Gastrocnemius medialis (tissue), 4 donors: ENCODE measurements around the gene ZNF567. TPM values are rescaled to one million over a fixed set of nuclear protein-coding genes. Genes with fewer than 3 reads are reported as not detected.
"Not testable (repeated sequence)": the region's sequence is repeated elsewhere in the genome, so short reads cannot be mapped to it uniquely, and the experiment has no call there.

Experiments
- ATAC-seq, 2 donors: fragments of 150-250 bp; one replicate each; pipeline ENCODE4 v1.9.1; 2016
- DNase-seq, 2 donors: peaks; one replicate each; pipeline ENCODE4 v3.0.0-alpha.2; 2019
- H3K27ac ChIP-seq, 4 donors: fragments of 200-600 bp; sonication (generic); 1 replicate in 1 of 4; 2 replicates in 3 of 4; pipeline ENCODE4 v1.5.1; 2016 to 2018; ENCODE audit warnings: mild to moderate bottlenecking in 2 of 4, moderate library complexity in 1 of 4
- H3K27me3 ChIP-seq, 3 donors: fragments of 200-600 bp; sonication (generic) in 2 of 3; 1 replicate in 1 of 3; 2 replicates in 2 of 3; pipeline versions ENCODE4 v1.5.1 to v1.6.0; 2016 to 2019; ENCODE audit warnings: mild to moderate bottlenecking in 1 of 3, moderate library complexity in 1 of 3
- H3K36me3 ChIP-seq, 2 donors: fragments of 200-600 bp; sonication (generic) in 1 of 2; one replicate each; pipeline ENCODE4 v1.5.1; 2017 to 2018
- H3K4me1 ChIP-seq, 2 donors: fragments of 200-600 bp; sonication (generic) in 1 of 2; one replicate each; pipeline ENCODE4 v1.5.1; 2016 to 2017; ENCODE audit warnings: mild to moderate bottlenecking in 2 of 2
- H3K4me3 ChIP-seq, 4 donors: fragments of 200-600 bp; sonication (generic) in 3 of 4; 1 replicate in 1 of 4; 2 replicates in 3 of 4; pipeline ENCODE4 v1.5.1; 2016 to 2019; ENCODE audit warnings: mild to moderate bottlenecking in 2 of 4
- H3K9me3 ChIP-seq, 3 donors: fragments of 200-600 bp; sonication (generic) in 2 of 3; 1 replicate in 1 of 3; 2 replicates in 2 of 3; pipeline ENCODE4 v1.5.1; 2016 to 2019
- CTCF ChIP-seq, 5 experiments: fragments of 450-650 bp in 3 of 5; fragments of 200-600 bp in 2 of 5; sonication (generic) in 2 of 5; IDR thresholded peaks in 4 of 5; conservative IDR thresholded peaks in 1 of 5; 1 replicate in 4 of 5; 2 replicates in 1 of 5; pipeline ENCODE4 v1.5.1; 2016 to 2019; ENCODE audit warnings: antibody characterized with exemption in 5 of 5, mild to moderate bottlenecking in 3 of 5, moderate library complexity in 3 of 5
- POLR2A ChIP-seq, 2 donors: fragments of 450-650 bp; IDR thresholded peaks; one replicate each; pipeline ENCODE4 v1.6.1; 2017; ENCODE audit warnings: antibody characterized with exemption in 2 of 2, mild to moderate bottlenecking in 2 of 2, moderate library complexity in 2 of 2
- in situ Hi-C, 4 donors: fragments of 200-750 bp; cut with MboI; loops; one replicate each; pipeline versions ENCODE4 v1.15.0 to v1.8.0; 2017; ENCODE audit warnings: low sequenced_read_pairs in 4 of 4
- intact Hi-C: fragments of 100-400 bp; cut with DNase I; formaldehyde crosslinking; loops from one replicate; pipeline ENCODE4 v1.15.1; 2023; ENCODE audit warnings: low total_unique reads
- total RNA-seq, 4 donors: library from RNA; depleted of rRNA; stranded (reverse); fragments of >200 nt; gene quantifications; one replicate each; pipeline versions ENCODE4 v1.1.0 to v1.2.3, GENCODE V29; 2016

ZNF567 gene
- total RNA-seq, 4 donors from 2014 or later: 1.1 to 3.5 (median 1.9) TPM

GRCh38 chr19:36748431-36749275, 61.2 kb downstream of the ZNF567 start:
- Histone ChIP-seq H3K36me3 (peaks cover 4 to 77% of the 10 kb centered on the region in 2 donors), H3K9me3 (peaks cover 43 to 87% (median 73%) of the 10 kb centered on the region in 3 donors), H3K27me3 (peaks cover 0 to 2% (median 0%) of the 10 kb centered on the region in 3 donors), H3K4me1 (no peaks in the 10 kb centered on the region), H3K4me3 (peak overlapping the region in 1 of 4 donors; percentile 27), H3K27ac (no peak overlapping the region)
- TF ChIP-seq POLR2A (IDR thresholded peaks at IDR 0.05) (no peak), CTCF (IDR thresholded peaks at IDR 0.05 in 4 of 5, conservative IDR thresholded peaks at IDR 0.05 in 1 of 5) (no peak)
- DNase-seq (no peak), ATAC-seq (no peak)
- intact Hi-C loops: no loop called here
- in situ Hi-C loops: no loop called here

GRCh38 chr19:36749613-36750012, 62.2 kb downstream of the ZNF567 start:
- H3K27me3 ChIP-seq, H3K27ac ChIP-seq, DNase-seq, ATAC-seq, H3K4me1 ChIP-seq, in situ Hi-C loops, intact Hi-C loops: not testable (repeated sequence)
- Histone ChIP-seq H3K4me3 (peak overlapping the region in 1 of 4 donors; percentile 29), H3K9me3 (peaks cover 40 to 86% (median 66%) of the 10 kb centered on the region in 3 donors), H3K36me3 (peaks cover 4 to 72% of the 10 kb centered on the region in 2 donors)

- intact Hi-C loops: no loop called here
- ATAC-seq (no peak), DNase-seq (no peak)
- H3K27me3 ChIP-seq: peaks cover 0 to 2% (median 0%) of the 10 kb centered on the region in 3 donors
- TF ChIP-seq POLR2A (IDR thresholded peaks at IDR 0.05) (no peak), CTCF (IDR thresholded peaks at IDR 0.05 in 4 of 5, conservative IDR thresholded peaks at IDR 0.05 in 1 of 5) (no peak)
- no peaks in the 10 kb centered on the region for H3K4me1 ChIP-seq
- peaks cover 37 to 86% (median 62%) of the 10 kb centered on the region in 3 donors for H3K9me3 ChIP-seq
- peaks cover 4 to 67% of the 10 kb centered on the region in 2 donors for H3K36me3 ChIP-seq
- in situ Hi-C loops: no loop called here
- H3K27ac ChIP-seq: no peak overlapping the region
- H3K4me3 ChIP-seq: peak overlapping the region in 1 of 4 donors; percentile 29
Observed at GRCh38 chr19:36750066-36750691, 62.8 kb downstream of the ZNF567 start.

Other genes starting within 250 kb of the ZNF567 start
- 1 to 10 TPM; 4.1 to 8.3 (median 5.9) TPM for gene ZNF566, start 198.1 kb upstream of the ZNF567 start, total RNA-seq
- 10 to 100 TPM in 1 of 4 donors, 1 to 10 TPM in 3; 1.3 to 16.3 (median 3.2) TPM for gene ZNF260, start 159.3 kb upstream of the ZNF567 start, total RNA-seq
- 1 to 10 TPM; 4.1 to 6.6 (median 5.4) TPM for gene ZNF529, start 114.3 kb upstream of the ZNF567 start, total RNA-seq
- gene ZNF382, start 82.3 kb upstream of the ZNF567 start, total RNA-seq: 1 to 10 TPM in 2 of 4 donors, under 1 TPM in 2; 0.16 to 9.0 (median 1.9) TPM
- gene ZNF461, start 20.8 kb upstream of the ZNF567 start, total RNA-seq: 1 to 10 TPM; 1.0 to 4.5 (median 2.6) TPM
- gene ZNF850, start 85.2 kb downstream of the ZNF567 start, total RNA-seq: under 1 TPM; 0.24 to 0.55 (median 0.42) TPM
- 1 to 10 TPM; 2.4 to 8.1 (median 5.2) TPM for gene ZNF790, start 150.8 kb downstream of the ZNF567 start, total RNA-seq
- 1 to 10 TPM in 1 of 4 donors, under 1 TPM in 3; 0.36 to 3.9 (median 0.51) TPM for gene ZNF345, start 163.3 kb downstream of the ZNF567 start, total RNA-seq
- 1 to 10 TPM in 2 of 4 donors, under 1 TPM in 2; 0.97 to 1.5 (median 1.2) TPM for gene ZNF829, start 228.7 kb downstream of the ZNF567 start, total RNA-seq
- 10 to 100 TPM in 1 of 4 donors, 1 to 10 TPM in 3; 3.0 to 10.2 (median 5.4) TPM for gene ZNF568, start 228.7 kb downstream of the ZNF567 start, total RNA-seq